Endothelial cell of umbilical vein (primary cell): ENCODE data around the gene POLR2H. TPM values are rescaled to one million over a fixed set of nuclear protein-coding genes. Genes with fewer than 3 reads are reported as not detected.

ENCODE experiments used
- BruUV-seq: library from RNA; stranded (reverse); fragments of 400-500 nt; replicated peaks from 2 replicates; lab custom pipeline; 2021; lab: Mats Ljungman, UMichigan
- CTCF ChIA-PET: fragments of 300-600, 350-600 bp; sonication (Branson Sonifier 250); formaldehyde crosslinking; loops from one replicate; lab custom pipeline; 2021; ENCODE audit warnings: antibody characterized with exemption, inconsistent platforms; lab: Charles Lee
- POLR2A ChIA-PET: fragments of 300-600, 350-600 bp; sonication (Branson Sonifier 250); formaldehyde crosslinking; loops from one replicate; lab custom pipeline; 2021; ENCODE audit warnings: antibody characterized with exemption, inconsistent platforms; lab: Charles Lee
- DNase-seq: peaks from one replicate; pipeline ENCODE4 v3.0.0-alpha.2; 2011; ENCODE audit warnings: low read depth, low spot score
- FAIRE-seq: peaks from 2 replicates; lab custom pipeline; 2011; peaks lifted over from hg19 to GRCh38; lab: Jason Lieb, UNC
- H2AFZ ChIP-seq: 2 replicates; pipeline ENCODE4 v1.6.0; 2012; ENCODE audit warnings: low read depth, low read length, control low read depth, inconsistent platforms
- H3K27ac ChIP-seq: 2 replicates; pipeline ENCODE4 v1.5.1; 2011; ENCODE audit warnings: low read depth, mild to moderate bottlenecking, control low read depth, low read length, moderate library complexity; ENCODE audit not compliant: insufficient read depth
- H3K27me3 ChIP-seq, 2 experiments: 2 replicates each; pipeline versions ENCODE4 v1.6.0 to v1.6.1; 2011; ENCODE audit warnings: low read length in 2 of 2, mixed read lengths in 1 of 2; ENCODE audit not compliant: control insufficient read depth in 2 of 2, insufficient read depth in 2 of 2
- H3K36me3 ChIP-seq, 2 experiments: 2 replicates in 1 of 2; 3 replicates in 1 of 2; pipeline ENCODE4 v1.5.1; 2011; ENCODE audit warnings: low read length in 2 of 2, mild to moderate bottlenecking in 1 of 2, moderate library complexity in 1 of 2; ENCODE audit not compliant: control insufficient read depth in 2 of 2, insufficient read depth in 2 of 2; ENCODE audit errors: extremely low read depth in 1 of 2
- H3K4me1 ChIP-seq: 3 replicates; pipeline ENCODE4 v1.5.1; 2011; ENCODE audit warnings: mild to moderate bottlenecking, low read length; ENCODE audit not compliant: control insufficient read depth, insufficient read depth; ENCODE audit errors: extremely low read depth
- H3K4me2 ChIP-seq: 2 replicates; pipeline ENCODE4 v1.6.1; 2011; ENCODE audit warnings: low read length, control low read depth, mixed read lengths; ENCODE audit not compliant: insufficient read depth
- H3K4me3 ChIP-seq, 3 experiments: fragments of 200-600 bp in 1 of 3; sonication (generic), shearing (Covaris generic) in 1 of 3; replicated peaks in 1 of 3; 2 replicates each; pipeline ENCODE4 v1.5.1; 2011 to 2016; ENCODE audit warnings: control low read depth in 3 of 3, low read length in 3 of 3, mild to moderate bottlenecking in 2 of 3, inconsistent platforms in 1 of 3, low read depth in 1 of 3, moderate library complexity in 1 of 3; ENCODE audit not compliant: insufficient read depth in 1 of 3
- H3K79me2 ChIP-seq: 2 replicates; pipeline ENCODE4 v1.6.0; 2012; ENCODE audit warnings: low read length, inconsistent platforms; ENCODE audit not compliant: control insufficient read depth, insufficient read depth
- H3K9ac ChIP-seq: replicated peaks from 2 replicates; pipeline ENCODE3; 2011; ENCODE audit warnings: low read length, control low read depth; ENCODE audit not compliant: insufficient read depth; ENCODE audit errors: extremely low read depth
- H3K9me1 ChIP-seq: replicated peaks from 3 replicates; pipeline ENCODE4 v1.6.0; 2011; ENCODE audit warnings: mild to moderate bottlenecking, low read length; ENCODE audit not compliant: control insufficient read depth, insufficient read depth; ENCODE audit errors: extremely low read depth
- H3K9me3 ChIP-seq: replicated peaks from 2 replicates; pipeline ENCODE4 v1.5.1; 2012; ENCODE audit warnings: low read length, inconsistent platforms; ENCODE audit not compliant: control insufficient read depth, insufficient read depth
- H4K20me1 ChIP-seq: replicated peaks from 2 replicates; pipeline ENCODE3; 2011; ENCODE audit warnings: mild to moderate bottlenecking, low read length; ENCODE audit not compliant: control insufficient read depth, insufficient read depth; ENCODE audit errors: extremely low read depth
- CTCF ChIP-seq, 2 donors: IDR thresholded peaks; 1 replicate in 1 of 2; 2 replicates in 1 of 2; pipeline ENCODE4 v1.5.1; 2011; ENCODE audit warnings: low read length in 2 of 2, mild to moderate bottlenecking in 2 of 2, moderate library complexity in 2 of 2, control low read depth in 1 of 2, inconsistent platforms in 1 of 2, low read depth in 1 of 2; ENCODE audit not compliant: insufficient read depth in 1 of 2; ENCODE audit errors: extremely low read depth in 1 of 2
- EZH2 ChIP-seq: IDR thresholded peaks from 2 replicates; pipeline ENCODE4 v1.6.1; 2012; ENCODE audit warnings: borderline replicate concordance, low read depth, mild to moderate bottlenecking, moderate library complexity, low read length, inconsistent platforms; ENCODE audit not compliant: severe bottlenecking
- FOS ChIP-seq: IDR thresholded peaks from 2 replicates; pipeline ENCODE4 v1.6.1; 2011; ENCODE audit warnings: mild to moderate bottlenecking, low read length, moderate library complexity, borderline replicate concordance; ENCODE audit not compliant: insufficient read depth
- GATA2 ChIP-seq: IDR thresholded peaks from 2 replicates; pipeline ENCODE4 v1.7.0; 2011; ENCODE audit warnings: low read depth, mild to moderate bottlenecking, moderate library complexity, mixed read lengths, low read length; ENCODE audit not compliant: insufficient read length, insufficient read depth
- JUN ChIP-seq: IDR thresholded peaks from 2 replicates; pipeline ENCODE4 v1.6.1; 2011; ENCODE audit warnings: borderline replicate concordance, low read depth; ENCODE audit not compliant: insufficient read length, insufficient read depth
- MYC ChIP-seq: IDR thresholded peaks from one replicate; pipeline ENCODE4 v1.6.1; 2011; ENCODE audit warnings: mild to moderate bottlenecking, low read depth, low read length
- POLR2A ChIP-seq: IDR thresholded peaks from 2 replicates; pipeline ENCODE4 v1.6.1; 2012; ENCODE audit warnings: low read depth, mild to moderate bottlenecking, control low read depth, low read length
- POLR2AphosphoS5 ChIP-seq: IDR thresholded peaks from 2 replicates; pipeline ENCODE4 v1.6.1; 2012; ENCODE audit warnings: low read depth, mild to moderate bottlenecking, control low read depth, low read length, moderate library complexity; ENCODE audit not compliant: insufficient read depth
- dilution Hi-C: fragments of 300-500 bp; cut with MboI; formaldehyde crosslinking; loops from one replicate; pipeline ENCODE4 v1.15.0; 2019; ENCODE audit warnings: low sequenced_read_pairs; ENCODE audit not compliant: extremely low pct_ligation_motif_present
- intact Hi-C: fragments of 100-400 bp; cut with micrococcal nuclease; formaldehyde crosslinking; loops from one replicate; pipeline ENCODE4 v1.10.0; 2022
- polyA plus RNA-seq, 4 experiments: library from polyadenylated mRNA; depleted of rRNA in 3 of 4; stranded (reverse) in 3 of 4; unstranded in 1 of 4; fragments of >200 nt; gene quantifications; 2 replicates each; pipeline versions ENCODE4 v1.2.1 to v1.2.3, GENCODE V29; 2011 to 2012; ENCODE audit warnings: missing spikeins in 1 of 4
- total RNA-seq: library from RNA; stranded (reverse); gene quantifications from 2 replicates; pipeline ENCODE4 v1.2.3, GENCODE V29; 2021
- TF ChIP-seq, protein P1 (sequence below): IDR thresholded peaks from 2 replicates; pipeline ENCODE4 v1.6.1; 2011; ENCODE audit not compliant: insufficient read depth, insufficient read length

The POLR2H gene
- total and polyA plus RNA-seq, 2 donors (not counting 3 experiments of a cell fraction or from before 2014, with no cell fraction given), result 89.0 to 276 TPM

- Histone ChIP-seq H3K9ac (no peak overlapping the region), H3K4me3 (no peak overlapping the region), H4K20me1 (no peaks in the 10 kb centered on the region), H2AFZ (no peak overlapping the region), H3K27ac (no peak overlapping the region), H3K27me3 (no peaks in the 10 kb centered on the region), H3K79me2 (no peaks in the 10 kb centered on the region), H3K9me1 (no peaks in the 10 kb centered on the region), H3K36me3 (peaks cover 0 to 3% of the 10 kb centered on the region in 2 experiments), H3K4me1 (no peaks in the 10 kb centered on the region), H3K4me2 (no peak overlapping the region), H3K9me3 (no peaks in the 10 kb centered on the region)
- TF ChIP-seq CTCF (IDR thresholded peaks at IDR 0.05; ENCODE audit: extremely low read depth in 1 of 2, insufficient read depth in 1 of 2, low read depth in 1 of 2, low read length in 2 of 2) (peak; percentile 63 to 91), JUN (no peak)
- intact Hi-C loops, result loop anchor here (1.0 kb wide), 2 partner anchors 8 to 190 kb away; no protein-coding TSS in a partner anchor
- dilution Hi-C loops, result no loop called here
- ChIA-PET CTCF (interaction anchor here (0.8 to 2.6 kb wide), 17 partner anchors 8 to 187 kb away, joined by 3 to 11 read pairs (median 5); partner anchors contain the start of gene FAM131A), POLR2A (no interaction called here)
- DNase-seq, result peak; percentile 37
- BruUV-seq, result no TSS peak
- FAIRE-seq, result peak; percentile 67
Measured at GRCh38 chr3:184354121-184354728, 7.3 kb upstream of the POLR2H start.

GRCh38 chr3:184354754-184355153, 6.8 kb upstream of the POLR2H start:
- intact Hi-C loops (loop anchor here (1.0 kb wide), 2 partner anchors 8 to 190 kb away; no protein-coding TSS in a partner anchor), dilution Hi-C loops (no loop called here)
- FAIRE-seq (no peak), DNase-seq (no peak)
- no TSS peak for BruUV-seq
- Histone ChIP-seq H3K79me2 (no peaks in the 10 kb centered on the region), H3K4me2 (no peak overlapping the region), H3K9ac (no peak overlapping the region), H4K20me1 (no peaks in the 10 kb centered on the region), H3K4me3 (no peak overlapping the region), H3K9me3 (no peaks in the 10 kb centered on the region), H2AFZ (no peak overlapping the region), H3K36me3 (peaks cover 0 to 3% of the 10 kb centered on the region in 2 experiments), H3K4me1 (no peaks in the 10 kb centered on the region), H3K27ac (no peak overlapping the region), H3K9me1 (no peaks in the 10 kb centered on the region), H3K27me3 (no peaks in the 10 kb centered on the region)
- TF ChIP-seq MYC (no peak), EZH2 (no peak), GATA2 (no peak), POLR2AphosphoS5 (no peak), FOS (no peak), CTCF (IDR thresholded peaks at IDR 0.05; ENCODE audit: extremely low read depth in 1 of 2, insufficient read depth in 1 of 2, low read depth in 1 of 2, low read length in 2 of 2) (no peak), POLR2A (no peak), JUN (no peak)
- TF ChIP-seq, protein P1, sequence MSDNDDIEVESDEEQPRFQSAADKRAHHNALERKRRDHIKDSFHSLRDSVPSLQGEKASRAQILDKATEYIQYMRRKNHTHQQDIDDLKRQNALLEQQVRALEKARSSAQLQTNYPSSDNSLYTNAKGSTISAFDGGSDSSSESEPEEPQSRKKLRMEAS, result no peak
- ChIA-PET CTCF (interaction anchor here (0.9 to 2.6 kb wide), 4 partner anchors 9 to 114 kb away, joined by 3 to 11 read pairs (median 6); no protein-coding TSS in a partner anchor), POLR2A (no interaction called here)
